Activated naive CD4-positive, alpha-beta T cell treated with anti-CD3 and anti-CD28 coated beads, Interleukin-2, amount 50 U/mL, for 72 hours (primary cell): ENCODE measurements around the gene FOXO6. TPM values are rescaled to one million over a fixed set of nuclear protein-coding genes. Genes with fewer than 3 reads are reported as not detected.
A peak's percentile ranks its signal among the peaks of the same experiment; 100 is the strongest.

ENCODE experiments used
- ATAC-seq, 2 donors: fragments of 150-1000 bp; cut with Tn5 transposase; 2 replicates each; pipeline ENCODE4 v1.10.0; 2021; ENCODE audit warnings: mild to moderate bottlenecking in 2 of 2, moderate library complexity in 2 of 2
- DNase-seq, 2 donors: peaks; one replicate each; pipeline ENCODE4 v3.0.0; 2021 to 2022; ENCODE audit warnings: low spot score in 2 of 2
- H3K27ac Mint-ChIP-seq, 2 donors: one replicate each; pipeline ENCODE4 v1.8.0; 2022; ENCODE audit warnings: mild to moderate bottlenecking in 2 of 2, mixed read lengths in 2 of 2
- H3K36me3 Mint-ChIP-seq, 2 donors: one replicate each; pipeline ENCODE4 v1.8.0; 2022; ENCODE audit warnings: mixed read lengths in 2 of 2
- H3K9me3 Mint-ChIP-seq, 2 donors: one replicate each; pipeline ENCODE4 v1.8.0; 2022; ENCODE audit warnings: mixed read lengths in 2 of 2
- total RNA-seq, 2 donors: library from RNA; stranded (reverse); gene quantifications; one replicate each; pipeline ENCODE4 v1.2.3, GENCODE V29; 2022

The FOXO6 gene
- total RNA-seq, 2 donors from 2014 or later, result 0.39 TPM; not detected in 1

GRCh38 chr1:41359211-41360073 is 1.8 kb upstream of the FOXO6 start:
- no peak for ATAC-seq
- Mint-ChIP-seq H3K9me3 (no peaks in the 10 kb centered on the region), H3K36me3 (no peaks in the 10 kb centered on the region), H3K27ac (no peak overlapping the region)
- peak in 1 of 2 donors; percentile 49 for DNase-seq

- DNase-seq (peak in 1 of 2 donors; percentile 9), ATAC-seq (no peak)
- Mint-ChIP-seq H3K27ac (no peak overlapping the region), H3K36me3 (no peaks in the 10 kb centered on the region), H3K9me3 (no peaks in the 10 kb centered on the region)
Measured at GRCh38 chr1:41360074-41360785, 1.0 kb upstream of the FOXO6 start.

GRCh38 chr1:41361495-41362356 is 492 bp downstream of the FOXO6 start:
- Mint-ChIP-seq H3K36me3 (no peaks in the 10 kb centered on the region), H3K9me3 (no peaks in the 10 kb centered on the region), H3K27ac (no peak overlapping the region)
- DNase-seq (no peak), ATAC-seq (peak; percentile 7 to 15)

DNA sequence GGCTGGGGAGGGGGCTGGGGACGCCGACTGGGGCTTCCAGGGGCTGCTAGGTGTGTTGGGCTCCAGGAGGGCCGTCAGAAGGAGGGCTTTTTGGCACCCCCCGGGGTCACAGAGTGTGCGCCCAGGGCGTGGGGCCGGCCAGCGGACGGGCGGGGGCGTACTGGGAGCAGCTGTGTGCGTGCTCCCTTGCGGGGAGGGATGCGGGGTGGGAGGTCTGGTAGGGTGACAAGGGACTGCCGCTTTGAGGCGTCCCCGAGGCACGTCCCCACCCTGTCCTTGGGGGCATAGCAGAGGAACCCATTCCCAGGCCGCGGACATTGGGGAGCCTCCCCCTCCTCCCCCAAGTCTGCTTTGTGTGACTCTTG is 1.1 kb downstream of the FOXO6 start:
- Mint-ChIP-seq H3K9me3 (no peaks in the 10 kb centered on the region), H3K36me3 (no peaks in the 10 kb centered on the region), H3K27ac (no peak overlapping the region)
- ATAC-seq, result no peak
- DNase-seq, result no peak

DNA sequence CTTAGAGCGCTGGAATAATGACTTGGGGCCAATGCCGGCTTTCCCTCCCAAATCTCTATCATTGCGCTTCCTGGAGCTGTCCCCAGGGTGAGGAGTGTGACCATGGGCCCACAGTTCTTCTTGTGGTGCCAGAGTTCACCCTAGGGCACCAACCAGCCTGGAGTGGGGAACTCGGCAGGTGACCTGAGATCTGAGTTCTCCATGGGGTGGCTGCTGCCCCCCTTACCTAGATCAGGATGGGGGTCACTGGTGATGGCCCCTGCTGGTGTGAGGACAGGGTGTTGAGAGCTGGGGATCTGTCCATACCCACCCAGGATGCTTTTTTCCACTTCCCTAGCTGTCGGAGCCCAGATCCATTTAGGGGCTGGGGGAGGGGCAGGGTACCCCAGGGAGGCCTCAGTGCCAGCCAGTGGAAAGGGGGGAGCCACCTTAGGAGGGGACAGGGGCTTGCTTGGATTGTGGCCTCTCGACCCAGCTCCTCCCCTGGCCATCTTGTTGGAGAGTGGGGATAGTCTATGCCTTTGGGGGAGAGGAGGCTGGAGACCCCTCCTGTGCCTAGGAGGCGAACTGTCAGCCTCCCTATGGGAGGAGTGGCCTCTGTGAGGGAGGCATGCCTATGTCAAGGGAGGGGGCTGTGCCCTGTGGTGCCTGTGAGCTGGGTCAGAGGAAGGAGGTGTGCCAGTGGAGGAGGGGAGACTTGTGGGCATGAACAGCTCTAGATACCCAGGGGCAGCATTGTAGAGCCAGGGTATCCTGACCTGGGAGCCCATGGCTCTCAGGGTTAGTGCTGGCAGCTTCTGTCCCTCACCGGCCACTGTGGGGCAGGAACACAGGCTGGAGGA is 1.7 kb downstream of the FOXO6 start:
- ATAC-seq (no peak), DNase-seq (no peak)
- Mint-ChIP-seq H3K27ac (no peak overlapping the region), H3K9me3 (no peaks in the 10 kb centered on the region), H3K36me3 (no peaks in the 10 kb centered on the region)

- DNase-seq (no peak), ATAC-seq (no peak)
- no peaks in the 10 kb centered on the region for H3K9me3 Mint-ChIP-seq
- no peak overlapping the region for H3K27ac Mint-ChIP-seq
- no peaks in the 10 kb centered on the region for H3K36me3 Mint-ChIP-seq
Measured at GRCh38 chr1:41363591-41364320, 2.5 kb downstream of the FOXO6 start.

GRCh38 chr1:41364442-41365319 is 3.4 kb downstream of the FOXO6 start:
- DNase-seq (no peak), ATAC-seq (no peak)
- Mint-ChIP-seq H3K27ac (no peak overlapping the region), H3K36me3 (no peaks in the 10 kb centered on the region), H3K9me3 (no peaks in the 10 kb centered on the region)

GRCh38 chr1:41365320-41365633 is 4.0 kb downstream of the FOXO6 start:
- Mint-ChIP-seq H3K9me3 (no peaks in the 10 kb centered on the region), H3K27ac (no peak overlapping the region), H3K36me3 (no peaks in the 10 kb centered on the region)
- no peak for DNase-seq
- ATAC-seq, result no peak

DNA sequence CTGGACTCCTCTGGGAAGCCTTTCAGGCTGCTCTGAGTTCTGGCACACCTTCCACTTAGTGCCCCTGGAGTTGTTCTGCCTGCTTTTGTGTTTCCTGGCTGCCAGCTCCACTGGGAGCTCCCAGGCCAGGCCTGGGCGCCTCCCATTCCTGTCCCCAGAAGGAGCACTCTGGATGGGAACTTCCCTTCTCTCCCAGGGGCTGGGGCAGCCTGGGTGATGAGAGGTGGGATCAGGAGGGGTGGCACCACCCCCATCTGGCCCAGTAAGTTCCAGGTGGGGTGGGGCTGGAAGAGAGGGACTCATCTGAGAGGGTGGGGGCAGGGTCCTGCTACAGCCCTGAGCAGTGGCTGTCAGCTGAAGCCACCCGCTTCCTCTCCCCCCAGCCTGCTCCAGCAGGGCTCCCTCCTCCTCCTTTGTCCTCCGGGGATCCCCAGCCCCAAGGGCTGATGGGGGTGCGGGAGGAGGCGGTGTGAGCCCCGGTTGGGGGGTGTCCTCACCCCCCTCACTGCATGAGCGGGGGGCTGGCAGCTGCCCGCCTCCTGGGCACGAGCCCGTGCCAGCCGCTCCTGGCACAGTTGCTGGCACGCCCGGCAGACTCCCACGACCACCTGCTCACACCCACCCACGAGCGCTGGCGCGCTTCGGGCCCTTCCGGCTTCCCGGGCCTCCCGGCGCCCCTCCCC is 4.7 kb downstream of the FOXO6 start:
- Mint-ChIP-seq H3K9me3 (no peaks in the 10 kb centered on the region), H3K27ac (no peak overlapping the region), H3K36me3 (no peaks in the 10 kb centered on the region)
- ATAC-seq, result peak in 1 of 2 donors; percentile 3
- no peak for DNase-seq

DNA sequence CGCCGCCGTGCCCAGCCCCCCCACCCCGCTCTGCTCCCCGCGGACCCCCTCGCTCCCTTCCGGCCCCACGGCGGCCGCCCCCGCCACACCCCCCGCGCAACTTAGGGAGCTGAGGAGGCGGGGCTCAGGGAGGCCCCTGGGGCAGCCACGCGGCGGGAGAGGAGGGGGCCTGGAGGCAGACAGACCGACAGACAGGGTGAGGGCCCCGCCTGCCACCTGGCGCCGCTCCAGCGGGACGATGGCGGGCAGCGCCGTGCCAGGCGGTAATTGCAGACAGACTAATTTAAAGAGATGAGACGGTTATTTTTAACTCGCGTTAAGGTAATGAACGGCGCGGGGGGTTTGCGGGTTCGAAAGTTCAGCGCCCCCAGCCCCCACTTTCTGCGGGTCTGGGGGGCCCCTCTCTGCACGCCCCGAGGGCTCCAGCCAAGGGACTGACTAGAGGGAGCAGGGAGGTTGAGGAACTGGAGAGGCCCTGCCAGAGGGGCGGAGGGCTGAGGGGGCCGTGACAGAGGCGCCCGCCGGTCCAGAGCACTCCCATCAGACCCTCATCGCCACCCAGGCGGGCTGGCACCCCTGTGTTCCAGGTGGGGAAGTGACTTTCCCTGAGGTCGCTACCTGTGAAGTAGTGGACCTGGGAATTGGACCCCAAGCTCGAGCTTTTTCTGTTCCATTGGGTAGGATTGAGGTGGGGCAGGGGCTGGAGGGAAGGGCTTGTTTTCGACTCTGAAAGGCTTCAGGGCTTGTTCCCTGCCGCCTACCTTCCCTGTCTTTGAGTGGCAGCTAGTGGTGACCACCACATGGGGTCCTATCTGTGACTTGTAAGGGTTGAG is 5.4 kb downstream of the FOXO6 start:
- Mint-ChIP-seq H3K27ac (no peak overlapping the region), H3K9me3 (no peaks in the 10 kb centered on the region), H3K36me3 (no peaks in the 10 kb centered on the region)
- DNase-seq (no peak), ATAC-seq (peak in 1 of 2 donors; percentile 27)

DNA sequence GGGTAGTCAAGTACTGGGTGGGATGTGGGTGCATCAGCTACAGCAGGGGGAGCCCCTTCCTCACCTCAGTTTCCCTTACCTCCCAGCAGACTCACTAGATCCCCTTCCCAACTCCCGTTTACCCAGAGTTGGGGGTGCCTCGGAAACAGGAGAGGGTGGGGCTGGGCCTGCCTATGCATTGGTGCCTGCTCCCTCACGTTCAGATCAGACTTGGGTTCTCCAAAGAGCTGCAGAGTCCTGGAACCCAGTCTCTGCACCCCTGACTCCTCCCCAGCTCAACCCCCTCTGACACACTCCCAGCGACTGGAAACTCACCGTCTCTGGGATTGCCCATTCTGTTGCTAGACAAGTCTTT is 6.0 kb downstream of the FOXO6 start:
- Mint-ChIP-seq H3K27ac (no peak overlapping the region), H3K9me3 (no peaks in the 10 kb centered on the region), H3K36me3 (no peaks in the 10 kb centered on the region)
- ATAC-seq (no peak), DNase-seq (no peak)

GRCh38 chr1:41368366-41368765 is 7.1 kb downstream of the FOXO6 start:
- ATAC-seq (no peak), DNase-seq (no peak)
- H3K27ac Mint-ChIP-seq, result no peak overlapping the region
- H3K36me3 Mint-ChIP-seq, result no peaks in the 10 kb centered on the region
- no peaks in the 10 kb centered on the region for H3K9me3 Mint-ChIP-seq

DNA sequence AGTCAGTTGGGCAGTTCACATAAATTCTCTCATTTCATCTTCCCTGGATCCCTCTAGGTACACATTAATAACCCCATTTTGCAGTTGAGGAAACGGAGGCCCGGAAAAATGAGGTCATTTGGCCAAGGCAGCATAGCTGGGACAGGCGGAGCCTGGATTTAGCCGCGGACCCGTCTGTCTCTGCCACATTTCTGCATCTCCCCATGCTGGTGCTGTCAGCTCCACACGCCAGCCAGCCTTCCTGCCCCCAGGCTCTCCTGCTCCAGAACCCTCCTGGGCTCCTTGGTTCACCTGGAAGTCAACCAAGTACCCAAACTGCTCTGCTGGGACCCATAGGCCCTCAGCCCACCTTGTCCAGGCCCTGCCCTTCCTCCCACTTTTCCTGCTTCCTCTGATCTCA is 7.6 kb downstream of the FOXO6 start:
- Mint-ChIP-seq H3K9me3 (no peaks in the 10 kb centered on the region), H3K27ac (no peak overlapping the region), H3K36me3 (no peaks in the 10 kb centered on the region)
- ATAC-seq (no peak), DNase-seq (no peak)

GRCh38 chr1:41369531-41369930 is 8.3 kb downstream of the FOXO6 start:
- DNase-seq (no peak), ATAC-seq (no peak)
- Mint-ChIP-seq H3K27ac (no peak overlapping the region), H3K9me3 (no peaks in the 10 kb centered on the region), H3K36me3 (no peaks in the 10 kb centered on the region)
